ENCODE measurements around the gene UBASH3B.
"Not testable (repeated sequence)": the region's sequence is repeated elsewhere in the genome, so short reads cannot be mapped to it uniquely, and the experiment has no call there.

Gene UBASH3B

GRCh38 chr11:122822241-122822640, 166.7 kb downstream of the UBASH3B start:
- H3K4me3 ChIP-seq (ENCODE audit: control insufficient read depth, low read depth, low read length): no peak overlapping the region
- no peak for TF ChIP-seq CTCF (conservative IDR thresholded peaks at IDR 0.05; ENCODE audit: control insufficient read depth, insufficient read depth, low read depth, low read length)
- DNase-seq (ENCODE audit: low read depth): no peak

GRCh38 chr11:122823564-122823963, 168.0 kb downstream of the UBASH3B start:
- no peak for DNase-seq (ENCODE audit: low read depth)
- H3K4me3 ChIP-seq (ENCODE audit: control insufficient read depth, low read depth, low read length): no peak overlapping the region
- no peak for TF ChIP-seq CTCF (conservative IDR thresholded peaks at IDR 0.05; ENCODE audit: control insufficient read depth, insufficient read depth, low read depth, low read length)

- not testable (repeated sequence) for DNase-seq (ENCODE audit: low read depth); H3K4me3 ChIP-seq (ENCODE audit: control insufficient read depth, low read depth, low read length)
Measured at GRCh38 chr11:122829371-122829770, 173.8 kb downstream of the UBASH3B start.

GRCh38 chr11:122832297-122832696, 176.8 kb downstream of the UBASH3B start:
- DNase-seq (ENCODE audit: low read depth); H3K4me3 ChIP-seq (ENCODE audit: control insufficient read depth, low read depth, low read length): not testable (repeated sequence)

- no peak for TF ChIP-seq CTCF (conservative IDR thresholded peaks at IDR 0.05; ENCODE audit: control insufficient read depth, insufficient read depth, low read depth, low read length)
- no peak for DNase-seq (ENCODE audit: low read depth)
- no peak overlapping the region for H3K4me3 ChIP-seq (ENCODE audit: control insufficient read depth, low read depth, low read length)
Measured at GRCh38 chr11:122832721-122833470, 177.4 kb downstream of the UBASH3B start.

GRCh38 chr11:122833846-122834464, 178.4 kb downstream of the UBASH3B start:
- H3K4me3 ChIP-seq (ENCODE audit: control insufficient read depth, low read depth, low read length): no peak overlapping the region
- DNase-seq (ENCODE audit: low read depth): no peak

GRCh38 chr11:122836916-122837315, 181.4 kb downstream of the UBASH3B start:
- TF ChIP-seq CTCF (conservative IDR thresholded peaks at IDR 0.05; ENCODE audit: control insufficient read depth, insufficient read depth, low read depth, low read length): no peak
- DNase-seq (ENCODE audit: low read depth): no peak
- no peak overlapping the region for H3K4me3 ChIP-seq (ENCODE audit: control insufficient read depth, low read depth, low read length)

More at GRCh38 chr11:122833846-122834464, 178.4 kb downstream of the UBASH3B start:
- TF ChIP-seq CTCF (conservative IDR thresholded peaks at IDR 0.05; ENCODE audit: control insufficient read depth, insufficient read depth, low read depth, low read length): no peak
